HG02938 (cell line): ENCODE data around the gene SLC16A7.
"Not testable (repeated sequence)": the region's sequence is repeated elsewhere in the genome, so short reads cannot be mapped to it uniquely, and the experiment has no call there.

Source experiments
- ATAC-seq: cut with Tn5 transposase; IDR thresholded peaks from one replicate; pipeline ENCODE4 v1.9.1; 2021; ENCODE audit warnings: mild to moderate bottlenecking, moderate library complexity; ENCODE audit not compliant: unreplicated experiment

The SLC16A7 gene, protein sequence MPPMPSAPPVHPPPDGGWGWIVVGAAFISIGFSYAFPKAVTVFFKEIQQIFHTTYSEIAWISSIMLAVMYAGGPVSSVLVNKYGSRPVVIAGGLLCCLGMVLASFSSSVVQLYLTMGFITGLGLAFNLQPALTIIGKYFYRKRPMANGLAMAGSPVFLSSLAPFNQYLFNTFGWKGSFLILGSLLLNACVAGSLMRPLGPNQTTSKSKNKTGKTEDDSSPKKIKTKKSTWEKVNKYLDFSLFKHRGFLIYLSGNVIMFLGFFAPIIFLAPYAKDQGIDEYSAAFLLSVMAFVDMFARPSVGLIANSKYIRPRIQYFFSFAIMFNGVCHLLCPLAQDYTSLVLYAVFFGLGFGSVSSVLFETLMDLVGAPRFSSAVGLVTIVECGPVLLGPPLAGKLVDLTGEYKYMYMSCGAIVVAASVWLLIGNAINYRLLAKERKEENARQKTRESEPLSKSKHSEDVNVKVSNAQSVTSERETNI

DNA sequence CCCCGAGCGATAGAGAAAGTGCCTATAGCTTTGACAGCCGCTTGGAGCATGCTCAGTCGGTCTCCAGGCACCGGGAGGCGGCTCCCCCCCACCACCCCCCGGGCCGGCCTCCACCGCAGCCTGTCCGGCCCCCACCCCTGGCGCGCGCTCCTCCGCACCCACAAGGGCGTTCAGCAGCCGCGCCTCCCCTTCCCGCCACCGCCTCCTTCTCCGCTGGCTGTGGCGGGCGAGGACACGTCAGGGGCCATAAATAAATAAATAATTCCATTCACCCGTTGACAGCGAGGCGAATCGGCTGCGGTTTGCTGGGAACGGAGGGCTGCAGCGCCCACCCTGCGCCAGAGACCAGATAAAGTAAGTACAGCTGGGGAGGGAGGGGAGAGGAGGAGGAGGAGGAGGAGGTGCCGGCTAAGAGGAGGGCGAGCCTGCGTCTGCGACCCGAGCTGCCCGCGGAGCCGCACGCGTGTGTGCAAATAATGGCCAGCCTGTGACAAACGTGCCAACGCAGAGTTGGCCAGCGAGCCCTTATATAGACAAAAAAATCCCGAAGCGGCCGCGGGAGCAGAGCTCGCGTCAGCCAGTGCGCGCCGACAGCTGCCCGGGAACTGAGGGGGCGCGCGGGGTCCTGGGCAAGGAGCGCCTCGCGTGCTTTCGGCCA is at the start of gene SLC16A7:
SLC16A7 (plus strand) TSS at position 147 of the 658 bp plus-strand sequence. CDS start 108,773 bp downstream, outside the sequence.
- peak; percentile 49 for ATAC-seq

DNA sequence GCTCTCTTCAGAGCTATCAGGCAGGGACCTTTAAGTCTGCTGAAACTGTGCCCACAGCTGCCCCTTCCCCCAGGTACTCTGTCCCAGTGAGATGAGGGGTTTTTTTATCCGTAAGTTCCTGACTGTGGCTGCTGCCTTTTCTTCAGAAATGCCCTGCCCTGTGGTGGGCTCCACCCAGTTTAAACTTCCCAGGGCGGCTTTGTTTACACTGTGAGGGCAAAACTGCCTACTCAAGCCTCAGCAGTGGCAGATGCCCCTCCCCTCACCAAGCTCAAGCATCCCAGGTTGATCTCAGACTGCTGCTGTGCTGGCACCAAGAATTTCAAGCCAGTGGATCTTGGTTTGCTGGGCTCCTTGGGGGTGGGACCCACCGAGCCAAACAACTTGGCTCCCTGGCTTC is 46.9 kb upstream of the SLC16A7 start:
- ATAC-seq = no peak

GRCh38 chr12:59559696-59560095 is 36.1 kb upstream of the SLC16A7 start:
- no peak for ATAC-seq

GRCh38 chr12:59570145-59570544 is 25.7 kb upstream of the SLC16A7 start:
- no peak for ATAC-seq

- no peak for ATAC-seq
Observed at GRCh38 chr12:59574406-59574805, 21.4 kb upstream of the SLC16A7 start.

- no peak for ATAC-seq
Observed at GRCh38 chr12:59575826-59576225, 20.0 kb upstream of the SLC16A7 start.

DNA sequence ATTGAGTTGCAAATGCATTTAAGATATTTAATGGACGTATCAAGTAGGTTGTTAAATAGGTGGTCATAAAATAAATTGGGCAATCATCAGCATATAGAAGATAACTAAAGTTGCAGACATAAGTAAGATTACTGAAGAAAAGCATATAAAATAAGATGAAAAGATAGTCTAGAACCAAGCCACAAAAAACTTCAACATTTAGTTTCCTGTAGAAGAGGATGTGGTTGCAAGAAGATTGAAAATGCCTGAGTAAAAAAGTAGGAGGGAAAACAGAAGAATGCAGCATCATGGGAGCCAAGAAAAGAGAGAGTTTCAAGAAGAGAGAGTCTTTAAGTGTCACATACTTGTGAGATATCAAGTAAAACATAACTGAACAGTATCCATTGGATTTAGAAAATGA is 17.6 kb upstream of the SLC16A7 start:
- no peak for ATAC-seq

GRCh38 chr12:59579631-59580030 is 16.2 kb upstream of the SLC16A7 start:
- no peak for ATAC-seq

GRCh38 chr12:59580050-59580449 is 15.8 kb upstream of the SLC16A7 start:
- no peak for ATAC-seq

GRCh38 chr12:59583003-59583712 is 12.7 kb upstream of the SLC16A7 start:
- no peak for ATAC-seq

- no peak for ATAC-seq
Observed at GRCh38 chr12:59587710-59588109, 8.1 kb upstream of the SLC16A7 start.

DNA sequence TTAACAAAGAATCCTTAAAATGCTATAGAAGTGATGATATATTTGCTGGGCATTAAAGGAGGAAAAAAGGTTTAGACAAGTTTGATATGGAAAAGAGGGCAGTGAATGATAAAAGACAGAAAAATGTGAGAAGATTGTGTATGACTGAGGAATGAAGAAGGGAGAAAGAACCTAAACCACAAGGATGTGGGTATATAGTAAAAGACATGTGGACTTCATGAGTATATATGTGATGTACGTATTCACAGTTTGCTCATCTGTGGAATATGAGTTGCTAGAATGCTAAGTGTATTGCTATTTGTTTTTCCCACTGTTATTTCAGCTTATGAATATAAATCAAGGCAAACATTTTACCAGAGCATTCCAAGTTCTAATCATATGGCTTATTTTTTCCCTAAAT is 2.1 kb upstream of the SLC16A7 start:
- no peak for ATAC-seq

DNA sequence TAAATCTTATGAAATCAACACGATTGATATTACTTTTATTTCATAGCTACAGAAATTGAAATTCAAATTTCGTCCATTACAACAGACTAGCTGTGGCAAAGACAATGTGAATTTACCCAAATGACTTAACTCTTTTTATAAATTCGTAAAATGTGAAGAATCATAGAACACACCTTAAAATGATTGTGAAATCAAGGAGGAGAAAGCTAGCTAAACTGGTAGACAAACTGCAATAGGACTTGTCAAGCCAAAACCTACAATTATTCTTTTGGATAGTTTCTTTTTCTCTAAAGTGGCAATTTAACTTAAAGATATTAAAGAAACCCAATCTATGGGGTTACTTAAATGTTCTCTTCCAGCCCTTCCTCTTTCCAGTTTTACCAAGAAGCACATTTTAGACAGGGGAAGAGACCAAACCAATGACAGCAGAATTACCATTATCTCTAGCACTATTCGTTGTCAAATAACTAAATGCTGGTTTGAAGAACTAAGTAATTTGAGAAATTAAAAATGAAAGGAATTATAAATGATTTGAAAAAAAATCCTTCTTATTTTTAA is 807 bp upstream of the SLC16A7 start:
- no peak for ATAC-seq

- ATAC-seq = no peak
Observed at GRCh38 chr12:59595565-59595882, 305 bp upstream of the SLC16A7 start.

DNA sequence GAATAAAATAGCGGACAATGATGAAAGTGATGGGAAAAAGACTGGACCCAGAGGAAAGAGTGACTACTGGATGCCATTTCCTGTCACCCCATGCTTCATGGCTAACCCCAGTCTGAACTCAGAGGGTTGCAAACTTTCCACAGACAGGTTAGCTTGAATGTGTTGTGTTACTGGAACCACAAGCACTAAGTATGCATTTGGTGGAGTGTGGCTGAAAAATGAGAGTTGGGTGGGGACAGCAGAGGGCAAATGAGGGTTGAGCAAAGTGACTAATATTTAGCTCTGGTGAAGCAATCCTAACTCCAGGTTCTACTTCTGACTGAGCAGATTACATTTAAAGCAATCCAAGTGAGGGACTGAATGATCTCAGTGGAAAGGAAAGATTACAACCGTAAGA is 1.6 kb downstream of the SLC16A7 start:
- ATAC-seq = peak; percentile 70

DNA sequence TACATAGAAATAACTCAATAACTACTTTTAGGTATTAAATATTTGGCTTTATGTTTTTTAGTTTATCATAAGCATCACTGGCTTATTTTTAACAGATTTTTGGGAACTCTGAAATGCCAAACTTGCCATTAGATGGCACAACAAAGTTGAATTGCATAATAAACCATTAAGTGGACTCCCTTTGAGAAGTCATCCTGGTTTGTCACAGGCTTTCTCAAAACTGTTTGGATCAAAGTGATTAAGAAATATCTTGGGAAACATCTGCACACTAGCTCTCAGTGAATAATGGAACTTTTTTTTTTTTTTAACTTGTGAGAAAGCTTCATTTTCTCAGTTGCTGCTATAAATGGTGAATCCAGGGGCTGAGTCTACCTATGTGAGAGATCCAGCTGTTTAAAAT is 4.3 kb downstream of the SLC16A7 start:
- ATAC-seq = no peak

DNA sequence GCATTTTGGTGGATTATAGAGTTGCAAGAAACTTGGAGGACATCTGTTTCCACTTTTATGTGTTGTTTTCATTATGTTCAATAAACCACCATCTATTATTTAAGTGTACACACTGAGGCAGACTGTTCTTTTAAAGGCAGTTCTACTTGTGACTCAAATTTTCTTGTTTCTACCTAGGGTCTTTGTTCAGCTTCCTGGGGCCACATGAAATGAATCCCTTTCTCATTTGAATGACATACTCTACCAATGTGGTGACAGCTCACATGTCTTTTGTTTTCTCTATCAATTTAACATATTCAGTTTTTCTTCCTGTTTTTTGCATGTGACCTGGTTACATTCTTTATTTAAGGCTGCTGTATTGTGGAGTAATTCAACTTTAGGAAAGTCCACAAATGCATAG is 7.9 kb downstream of the SLC16A7 start:
- ATAC-seq = no peak

- not testable (repeated sequence) for ATAC-seq
Observed at GRCh38 chr12:59612823-59613434, 17.1 kb downstream of the SLC16A7 start.

- no peak for ATAC-seq
Observed at GRCh38 chr12:59615392-59616165, 19.8 kb downstream of the SLC16A7 start.
